NCI-H2081 treated with DMSO at 0.1 percent for 48 hours (cell line): ENCODE data around the gene CNTN1.

Experiments used
- DNase-seq: peaks from one replicate; lab custom pipeline; 2025; lab: John Stamatoyannopoulos, UW

The CNTN1 gene

GRCh38 chr12:40970320-40970907 lies 278.2 kb downstream of the CNTN1 start:
- no peak for DNase-seq

GRCh38 chr12:40971911-40972310 lies 279.7 kb downstream of the CNTN1 start:
- no peak for DNase-seq

- no peak for DNase-seq
These were observed 284.3 kb downstream of the CNTN1 start for GRCh38 chr12:40976546-40976945.

- no peak for DNase-seq
These were observed 288.3 kb downstream of the CNTN1 start for GRCh38 chr12:40980427-40980961.

GRCh38 chr12:40986001-40986400 lies 293.8 kb downstream of the CNTN1 start:
- DNase-seq, result no peak

GRCh38 chr12:40988355-40988754 lies 296.1 kb downstream of the CNTN1 start:
- no peak for DNase-seq

- no peak for DNase-seq
These were observed 296.6 kb downstream of the CNTN1 start for GRCh38 chr12:40988824-40989223.

- DNase-seq, result no peak
These were observed 297.5 kb downstream of the CNTN1 start for GRCh38 chr12:40989785-40990184.

GRCh38 chr12:40992158-40992557 lies 299.9 kb downstream of the CNTN1 start:
- no peak for DNase-seq

GRCh38 chr12:40992674-40993073 lies 300.4 kb downstream of the CNTN1 start:
- DNase-seq, result no peak

GRCh38 chr12:40993158-40993557 lies 300.9 kb downstream of the CNTN1 start:
- DNase-seq, result no peak

- no peak for DNase-seq
These were observed 303.9 kb downstream of the CNTN1 start for GRCh38 chr12:40996091-40996490.

GRCh38 chr12:40999210-40999609 lies 307.0 kb downstream of the CNTN1 start:
- no peak for DNase-seq

GRCh38 chr12:41008472-41008871 lies 316.2 kb downstream of the CNTN1 start:
- DNase-seq, result no peak

GRCh38 chr12:41011939-41012338 lies 319.7 kb downstream of the CNTN1 start:
- no peak for DNase-seq

- DNase-seq, result no peak
These were observed 321.8 kb downstream of the CNTN1 start for GRCh38 chr12:41013881-41014642.

- no peak for DNase-seq
These were observed 322.4 kb downstream of the CNTN1 start for GRCh38 chr12:41014643-41015020.

- no peak for DNase-seq
These were observed 325.8 kb downstream of the CNTN1 start for GRCh38 chr12:41018010-41018409.

- no peak for DNase-seq
These were observed 327.2 kb downstream of the CNTN1 start for GRCh38 chr12:41019461-41019860.

- DNase-seq, result no peak
These were observed 331.6 kb downstream of the CNTN1 start for GRCh38 chr12:41023836-41024235.

GRCh38 chr12:41026151-41026550 lies 333.9 kb downstream of the CNTN1 start:
- DNase-seq, result no peak

GRCh38 chr12:41032386-41032785 lies 340.1 kb downstream of the CNTN1 start:
- DNase-seq, result no peak

- DNase-seq, result no peak
These were observed 342.4 kb downstream of the CNTN1 start for GRCh38 chr12:41034686-41035085.

GRCh38 chr12:41039461-41039860 lies 347.2 kb downstream of the CNTN1 start:
- DNase-seq, result no peak
